HepG2 (cell line): ENCODE measurements around the gene PPOX. TPM values are rescaled to one million over a fixed set of nuclear protein-coding genes. Genes with fewer than 3 reads are reported as not detected.

Source experiments
- CCDC6 ChIP-seq: sonication (generic); formaldehyde crosslinking; IDR thresholded peaks from 2 replicates; pipeline ENCODE4 v1.8.1; 2022; ENCODE audit warnings: mild to moderate bottlenecking, missing genetic modification reagents, moderate library complexity
- HCFC1 ChIP-seq: fragments of 150-350 bp; IDR thresholded peaks from 2 replicates; pipeline ENCODE4 v1.6.1; 2014; ENCODE audit warnings: low read depth, low read length
- IRF1 ChIP-seq: sonication (generic); formaldehyde crosslinking; IDR thresholded peaks from 2 replicates; pipeline ENCODE4 v1.4.0; 2020; ENCODE audit warnings: low read depth, mild to moderate bottlenecking, missing genetic modification reagents
- NFYC ChIP-seq: IDR thresholded peaks from 2 replicates; pipeline ENCODE4 v1.6.1; 2016; ENCODE audit warnings: missing genetic modification reagents, missing compliant biosample characterization
- POLR2G ChIP-seq: fragments of 200-400 bp; formaldehyde crosslinking; IDR thresholded peaks from 2 replicates; pipeline ENCODE4 v1.6.1; 2018; ENCODE audit warnings: mild to moderate bottlenecking, low read depth, low read length, moderate library complexity
- PRMT3 ChIP-seq: sonication (generic); formaldehyde crosslinking; IDR thresholded peaks from 2 replicates; pipeline ENCODE4 v1.8.1; 2022; ENCODE audit warnings: low read depth, mild to moderate bottlenecking, moderate library complexity, missing genetic modification reagents, borderline replicate concordance
- RCOR2 ChIP-seq: IDR thresholded peaks from 2 replicates; pipeline ENCODE4 v1.6.1; 2016; ENCODE audit warnings: missing biosample characterization, missing genetic modification reagents
- SIX4 ChIP-seq: sonication (generic); formaldehyde crosslinking; IDR thresholded peaks from 2 replicates; pipeline ENCODE4 v1.4.0; 2020; ENCODE audit warnings: missing genetic modification reagents
- SRY ChIP-seq: sonication (generic); formaldehyde crosslinking; IDR thresholded peaks from 2 replicates; pipeline ENCODE4 v1.8.0; 2022; ENCODE audit warnings: mild to moderate bottlenecking, missing genetic modification reagents
- TBX2 ChIP-seq: sonication (generic); formaldehyde crosslinking; IDR thresholded peaks from 2 replicates; pipeline ENCODE4 v1.5.0; 2020; ENCODE audit warnings: missing genetic modification reagents, mild to moderate bottlenecking, borderline replicate concordance
- TOE1 ChIP-seq: sonication (generic); formaldehyde crosslinking; IDR thresholded peaks from 2 replicates; pipeline ENCODE4 v1.4.0; 2020; ENCODE audit warnings: mild to moderate bottlenecking, missing genetic modification reagents
- UBTF ChIP-seq: sonication (generic); formaldehyde crosslinking; IDR thresholded peaks from 2 replicates; pipeline ENCODE4 v1.4.0; 2020; ENCODE audit warnings: mild to moderate bottlenecking, missing genetic modification reagents
- ZFP41 ChIP-seq: sonication (generic); formaldehyde crosslinking; IDR thresholded peaks from 2 replicates; pipeline ENCODE4 v1.4.0; 2020; ENCODE audit warnings: mild to moderate bottlenecking, missing genetic modification reagents, borderline replicate concordance
- ZNF232 ChIP-seq: sonication (generic); formaldehyde crosslinking; IDR thresholded peaks from 2 replicates; pipeline ENCODE4 v1.4.0; 2020; ENCODE audit warnings: missing genetic modification reagents, borderline replicate concordance
- ZNF331 ChIP-seq: sonication (generic); formaldehyde crosslinking; IDR thresholded peaks from 2 replicates; pipeline ENCODE4 v1.4.0; 2020; ENCODE audit warnings: missing genetic modification reagents
- ZNF350 ChIP-seq: sonication (generic); formaldehyde crosslinking; IDR thresholded peaks from 2 replicates; pipeline ENCODE4 v1.4.0; 2020; ENCODE audit warnings: mild to moderate bottlenecking, low read depth, missing genetic modification reagents, borderline replicate concordance
- polyA plus RNA-seq, 8 experiments: library from polyadenylated mRNA; depleted of rRNA in 3 of 8; stranded (reverse) in 7 of 8; unstranded in 1 of 8; fragments of >200 nt; fragmentation: Illumina TruSeq in 4 of 8; extraction: Trizol in 4 of 8; gene quantifications; 2 replicates each; pipeline versions ENCODE4 v1.2.1 to v1.2.3, GENCODE V29; 2011 to 2016; ENCODE audit warnings: low read depth in 4 of 8, missing spikeins in 1 of 8, mixed read lengths in 1 of 8; ENCODE audit not compliant: insufficient read depth in 1 of 8
- total RNA-seq, 5 experiments: library from RNA; depleted of rRNA; stranded (reverse); fragments of >200 nt; fragmentation: Illumina TruSeq; extraction: Trizol; gene quantifications; 2 replicates each; pipeline ENCODE4 v1.2.3, GENCODE V29; 2016; ENCODE audit warnings: low read depth in 1 of 5
- TF ChIP-seq, protein P1 (sequence below): sonication (generic); formaldehyde crosslinking; IDR thresholded peaks from 2 replicates; pipeline ENCODE4 v1.5.1; 2020; ENCODE audit warnings: mild to moderate bottlenecking, missing genetic modification reagents, borderline replicate concordance
- TF ChIP-seq, protein P2 (sequence below): sonication (generic); formaldehyde crosslinking; IDR thresholded peaks from 2 replicates; pipeline ENCODE4 v1.8.1; 2023; ENCODE audit warnings: mild to moderate bottlenecking, missing genetic modification reagents

Gene PPOX
- total and polyA plus RNA-seq, 2 of the 13 experiments (the other 11 are each of a cell fraction or from before 2014, with no cell fraction given), result 15.5 to 27.7 TPM

GRCh38 chr1:161159087-161159912, 6.9 kb upstream of the PPOX start, which contains the start of gene USP21 (continued):
- TF ChIP-seq PRMT3 (CRISPR knock-in tag), result no peak; the same call in 1 of the 2 replicates
- no peak for TF ChIP-seq ZFP41 (CRISPR knock-in tag)
- peak; percentile 68 for TF ChIP-seq HCFC1
- peak; percentile 53; the same call in 1 of the 2 replicates for TF ChIP-seq ZNF350 (CRISPR knock-in tag)
- TF ChIP-seq TOE1 (CRISPR knock-in tag), result no peak
- TF ChIP-seq NFYC (CRISPR knock-in tag), result peak; percentile 45; the same call in 1 of the 2 replicates
- peak; percentile 55 for TF ChIP-seq TBX2 (CRISPR knock-in tag)
- TF ChIP-seq, protein P1, sequence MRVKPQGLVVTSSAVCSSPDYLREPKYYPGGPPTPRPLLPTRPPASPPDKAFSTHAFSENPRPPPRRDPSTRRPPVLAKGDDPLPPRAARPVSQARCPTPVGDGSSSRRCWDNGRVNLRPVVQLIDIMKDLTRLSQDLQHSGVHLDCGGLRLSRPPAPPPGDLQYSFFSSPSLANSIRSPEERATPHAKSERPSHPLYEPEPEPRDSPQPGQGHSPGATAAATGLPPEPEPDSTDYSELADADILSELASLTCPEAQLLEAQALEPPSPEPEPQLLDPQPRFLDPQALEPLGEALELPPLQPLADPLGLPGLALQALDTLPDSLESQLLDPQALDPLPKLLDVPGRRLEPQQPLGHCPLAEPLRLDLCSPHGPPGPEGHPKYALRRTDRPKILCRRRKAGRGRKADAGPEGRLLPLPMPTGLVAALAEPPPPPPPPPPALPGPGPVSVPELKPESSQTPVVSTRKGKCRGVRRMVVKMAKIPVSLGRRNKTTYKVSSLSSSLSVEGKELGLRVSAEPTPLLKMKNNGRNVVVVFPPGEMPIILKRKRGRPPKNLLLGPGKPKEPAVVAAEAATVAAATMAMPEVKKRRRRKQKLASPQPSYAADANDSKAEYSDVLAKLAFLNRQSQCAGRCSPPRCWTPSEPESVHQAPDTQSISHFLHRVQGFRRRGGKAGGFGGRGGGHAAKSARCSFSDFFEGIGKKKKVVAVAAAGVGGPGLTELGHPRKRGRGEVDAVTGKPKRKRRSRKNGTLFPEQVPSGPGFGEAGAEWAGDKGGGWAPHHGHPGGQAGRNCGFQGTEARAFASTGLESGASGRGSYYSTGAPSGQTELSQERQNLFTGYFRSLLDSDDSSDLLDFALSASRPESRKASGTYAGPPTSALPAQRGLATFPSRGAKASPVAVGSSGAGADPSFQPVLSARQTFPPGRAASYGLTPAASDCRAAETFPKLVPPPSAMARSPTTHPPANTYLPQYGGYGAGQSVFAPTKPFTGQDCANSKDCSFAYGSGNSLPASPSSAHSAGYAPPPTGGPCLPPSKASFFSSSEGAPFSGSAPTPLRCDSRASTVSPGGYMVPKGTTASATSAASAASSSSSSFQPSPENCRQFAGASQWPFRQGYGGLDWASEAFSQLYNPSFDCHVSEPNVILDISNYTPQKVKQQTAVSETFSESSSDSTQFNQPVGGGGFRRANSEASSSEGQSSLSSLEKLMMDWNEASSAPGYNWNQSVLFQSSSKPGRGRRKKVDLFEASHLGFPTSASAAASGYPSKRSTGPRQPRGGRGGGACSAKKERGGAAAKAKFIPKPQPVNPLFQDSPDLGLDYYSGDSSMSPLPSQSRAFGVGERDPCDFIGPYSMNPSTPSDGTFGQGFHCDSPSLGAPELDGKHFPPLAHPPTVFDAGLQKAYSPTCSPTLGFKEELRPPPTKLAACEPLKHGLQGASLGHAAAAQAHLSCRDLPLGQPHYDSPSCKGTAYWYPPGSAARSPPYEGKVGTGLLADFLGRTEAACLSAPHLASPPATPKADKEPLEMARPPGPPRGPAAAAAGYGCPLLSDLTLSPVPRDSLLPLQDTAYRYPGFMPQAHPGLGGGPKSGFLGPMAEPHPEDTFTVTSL (CRISPR knock-in tag), result 0 out of 2 replicates have a peak, but pooled peaks have one; percentile 23
- TF ChIP-seq SIX4 (CRISPR knock-in tag), result no peak
- TF ChIP-seq UBTF, result peak; percentile 55; the same call in 1 of the 2 replicates
- no peak for TF ChIP-seq IRF1 (CRISPR knock-in tag)
- TF ChIP-seq, protein P2, sequence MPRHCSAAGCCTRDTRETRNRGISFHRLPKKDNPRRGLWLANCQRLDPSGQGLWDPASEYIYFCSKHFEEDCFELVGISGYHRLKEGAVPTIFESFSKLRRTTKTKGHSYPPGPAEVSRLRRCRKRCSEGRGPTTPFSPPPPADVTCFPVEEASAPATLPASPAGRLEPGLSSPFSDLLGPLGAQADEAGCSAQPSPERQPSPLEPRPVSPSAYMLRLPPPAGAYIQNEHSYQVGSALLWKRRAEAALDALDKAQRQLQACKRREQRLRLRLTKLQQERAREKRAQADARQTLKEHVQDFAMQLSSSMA (CRISPR knock-in tag), result no peak
- TF ChIP-seq RCOR2 (CRISPR knock-in tag), result no peak
- TF ChIP-seq POLR2G, result peak; percentile 89
- no peak for TF ChIP-seq ZNF331 (CRISPR knock-in tag)
- TF ChIP-seq ZNF232 (CRISPR knock-in tag), result no peak
- TF ChIP-seq CCDC6 (CRISPR knock-in tag), result no peak
- TF ChIP-seq SRY (CRISPR knock-in tag), result 0 out of 2 replicates have a peak, but pooled peaks have one; percentile 84
